NCI-H2196 treated with DMSO at 0.1 percent for 48 hours (cell line): ENCODE data around the gene TPPP3.

Experiments
- DNase-seq: peaks from one replicate; lab custom pipeline; 2025; ENCODE audit not compliant: unreplicated experiment; lab: John Stamatoyannopoulos, UW

Gene TPPP3

GRCh38 chr16:67393111-67393787 is at the start of gene TPPP3:
Gene TPPP3, minus strand, starts transcription at chr16:67393498. Its CDS starts 2,387 bp downstream, at chr16:67391111.
- peak; percentile 27 for DNase-seq

GRCh38 chr16:67442581-67443255 is 49.4 kb upstream of the TPPP3 start:
- no peak for DNase-seq

- no peak for DNase-seq
Observed at GRCh38 chr16:67441907-67442306, 48.6 kb upstream of the TPPP3 start.

- peak; percentile 75 for DNase-seq
Observed at GRCh38 chr16:67441271-67441753, 48.0 kb upstream of the TPPP3 start.

GRCh38 chr16:67438824-67439393 is 45.6 kb upstream of the TPPP3 start:
- no peak for DNase-seq

- no peak for DNase-seq
Observed at GRCh38 chr16:67438098-67438791, 44.9 kb upstream of the TPPP3 start.

- DNase-seq: no peak
Observed at GRCh38 chr16:67437513-67437912, 44.2 kb upstream of the TPPP3 start.

- no peak for DNase-seq
Observed at GRCh38 chr16:67436640-67437193, 43.4 kb upstream of the TPPP3 start.

- DNase-seq: no peak
Observed at GRCh38 chr16:67435758-67436164, 42.5 kb upstream of the TPPP3 start.

- DNase-seq: no peak
Observed at GRCh38 chr16:67433131-67433719, 39.9 kb upstream of the TPPP3 start.

- DNase-seq: no peak
Observed at GRCh38 chr16:67432506-67432890, 39.2 kb upstream of the TPPP3 start.

GRCh38 chr16:67431775-67432505 is 38.6 kb upstream of the TPPP3 start:
- no peak for DNase-seq

- no peak for DNase-seq
Observed at GRCh38 chr16:67430977-67431774, 37.9 kb upstream of the TPPP3 start, which contains the start of gene HSD11B2. Gene HSD11B2, plus strand, starts transcription at chr16:67431121. Its CDS starts 128 bp downstream, at chr16:67431249.

GRCh38 chr16:67430504-67430976 is 37.2 kb upstream of the TPPP3 start:
- no peak for DNase-seq

- DNase-seq: no peak
Observed at GRCh38 chr16:67429799-67430503, 36.7 kb upstream of the TPPP3 start.

GRCh38 chr16:67429053-67429798 is 35.9 kb upstream of the TPPP3 start:
- DNase-seq: no peak

- peak; percentile 9 for DNase-seq
Observed at GRCh38 chr16:67428146-67428731, 34.9 kb upstream of the TPPP3 start.
